Medulla oblongata (tissue), 1 donor: Measurements from ENCODE around the gene ZGRF1.
"Not testable (repeated sequence)": the region's sequence is repeated elsewhere in the genome, so short reads cannot be mapped to it uniquely, and the experiment has no call there.

Experiments
- DNase-seq: peaks from one replicate; pipeline ENCODE4 v3.0.0-alpha.2; 2015; ENCODE audit errors: extremely low spot score

Gene ZGRF1

DNA sequence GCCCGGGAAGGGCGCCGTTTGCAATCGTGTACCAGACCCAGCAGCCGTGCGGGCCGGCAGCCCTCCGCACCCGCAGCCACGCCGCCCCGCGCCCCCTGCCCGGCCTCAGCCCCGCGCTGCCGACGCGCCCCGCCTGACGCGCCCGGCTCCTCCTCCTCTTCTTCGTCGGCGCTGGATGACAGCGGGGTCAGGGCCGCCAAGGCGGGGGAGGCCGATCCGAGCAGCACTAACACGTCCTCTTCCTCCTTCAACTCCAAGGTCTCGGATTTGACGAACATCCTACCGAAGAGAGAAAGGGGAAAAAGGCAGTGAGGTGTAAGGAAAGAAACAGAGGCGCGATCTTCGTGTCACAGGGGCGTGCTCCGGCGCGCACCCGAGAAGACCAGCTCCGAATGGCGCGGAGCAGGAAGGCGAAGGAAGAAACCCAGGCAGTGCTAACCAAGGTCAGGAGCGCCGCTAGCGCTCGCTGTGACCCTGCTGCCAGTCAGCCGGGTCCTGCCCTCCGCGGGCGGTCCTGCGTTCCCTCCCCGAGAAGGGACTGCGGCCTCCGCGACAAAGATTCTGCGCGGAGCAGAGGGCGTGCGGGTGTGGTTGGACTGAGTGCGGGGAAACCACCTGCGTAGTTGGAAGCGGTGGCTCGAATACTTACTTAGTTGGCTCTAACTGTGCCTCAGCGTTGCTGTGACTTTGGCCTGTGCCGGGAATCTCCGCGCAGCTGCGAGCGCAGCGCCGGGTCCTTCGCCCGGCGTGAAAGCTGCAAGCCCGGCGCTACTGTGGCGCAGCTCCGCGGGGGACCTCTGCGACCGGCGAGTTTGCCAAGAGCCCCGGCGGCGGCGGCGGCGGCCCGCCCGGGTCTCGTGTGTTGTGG lies 121.3 kb downstream of the ZGRF1 start:
- no peak for DNase-seq

DNA sequence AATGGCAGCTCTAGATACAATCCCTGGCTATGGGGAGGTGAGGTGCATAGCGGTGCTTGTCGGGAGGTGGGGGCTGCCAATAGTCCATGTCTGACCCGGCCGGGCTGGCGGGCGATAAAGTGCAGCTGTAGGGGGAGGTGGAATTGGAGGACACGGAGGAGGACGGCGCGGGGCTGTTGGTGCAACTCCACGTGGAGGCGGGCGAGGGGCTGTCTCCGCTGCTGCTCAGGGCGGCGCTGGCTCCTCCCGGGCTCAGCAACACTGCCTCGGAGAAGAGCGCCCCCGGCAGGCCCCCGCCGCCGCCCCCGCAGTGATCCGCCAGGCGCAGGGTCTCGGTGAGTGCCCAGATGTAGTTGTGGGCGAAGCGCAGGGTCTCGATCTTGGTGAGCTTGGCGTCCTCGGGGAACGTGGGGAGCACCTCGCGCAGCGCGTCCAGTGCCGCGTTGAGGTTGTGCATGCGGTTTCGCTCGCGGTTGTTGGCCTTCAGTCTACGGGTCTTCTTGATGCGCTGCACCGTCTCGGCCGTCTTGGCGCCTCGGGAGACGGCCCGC lies 122.0 kb downstream of the ZGRF1 start:
- DNase-seq = no peak

DNA sequence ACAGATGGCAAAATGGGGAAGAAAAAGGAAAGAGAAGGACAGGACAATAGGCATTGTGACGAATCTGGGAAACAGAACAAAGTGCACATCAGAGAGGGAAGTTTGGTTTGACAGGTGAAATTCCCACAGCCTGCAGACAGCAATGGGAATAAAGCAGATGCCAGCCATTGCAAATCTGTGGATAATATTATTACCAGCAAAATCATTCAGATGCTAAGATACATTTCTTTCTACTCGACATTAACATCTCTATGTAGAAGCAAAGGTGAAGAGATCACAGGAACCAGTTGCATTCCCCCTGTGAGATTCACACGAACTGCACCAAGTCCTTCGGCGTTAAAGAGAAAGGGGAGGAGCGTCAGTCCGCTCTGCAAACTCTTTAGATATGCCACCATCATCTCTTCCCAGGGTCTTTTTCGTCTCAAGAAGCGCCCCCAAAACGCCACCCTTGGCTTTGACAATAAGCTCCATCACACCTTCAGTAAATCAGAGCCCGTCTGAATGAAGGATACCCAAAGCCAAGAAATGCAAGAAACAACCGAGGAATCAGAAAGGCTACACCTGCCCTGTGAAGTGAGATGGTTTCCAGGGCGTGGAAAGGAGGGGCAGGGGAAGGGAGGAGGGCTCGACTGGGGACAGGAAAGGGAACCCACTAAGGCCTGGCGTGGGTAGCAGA lies 122.6 kb downstream of the ZGRF1 start:
- no peak for DNase-seq

DNA sequence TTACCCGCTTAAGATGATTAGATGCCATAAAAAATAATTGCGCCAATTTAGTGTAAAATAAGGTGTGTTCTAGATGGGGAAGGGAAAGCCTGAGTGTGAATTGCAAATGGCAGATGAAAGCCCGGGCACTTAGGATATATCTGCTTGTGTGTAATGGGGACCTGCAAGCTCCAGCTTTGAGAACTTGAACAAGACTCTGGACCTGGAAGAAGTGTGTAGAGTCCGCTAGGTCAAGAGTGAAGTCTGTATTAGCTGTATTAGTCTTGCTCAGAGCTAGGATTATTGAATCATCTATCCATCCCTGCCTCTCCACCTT lies 124.9 kb downstream of the ZGRF1 start:
- DNase-seq = no peak

DNA sequence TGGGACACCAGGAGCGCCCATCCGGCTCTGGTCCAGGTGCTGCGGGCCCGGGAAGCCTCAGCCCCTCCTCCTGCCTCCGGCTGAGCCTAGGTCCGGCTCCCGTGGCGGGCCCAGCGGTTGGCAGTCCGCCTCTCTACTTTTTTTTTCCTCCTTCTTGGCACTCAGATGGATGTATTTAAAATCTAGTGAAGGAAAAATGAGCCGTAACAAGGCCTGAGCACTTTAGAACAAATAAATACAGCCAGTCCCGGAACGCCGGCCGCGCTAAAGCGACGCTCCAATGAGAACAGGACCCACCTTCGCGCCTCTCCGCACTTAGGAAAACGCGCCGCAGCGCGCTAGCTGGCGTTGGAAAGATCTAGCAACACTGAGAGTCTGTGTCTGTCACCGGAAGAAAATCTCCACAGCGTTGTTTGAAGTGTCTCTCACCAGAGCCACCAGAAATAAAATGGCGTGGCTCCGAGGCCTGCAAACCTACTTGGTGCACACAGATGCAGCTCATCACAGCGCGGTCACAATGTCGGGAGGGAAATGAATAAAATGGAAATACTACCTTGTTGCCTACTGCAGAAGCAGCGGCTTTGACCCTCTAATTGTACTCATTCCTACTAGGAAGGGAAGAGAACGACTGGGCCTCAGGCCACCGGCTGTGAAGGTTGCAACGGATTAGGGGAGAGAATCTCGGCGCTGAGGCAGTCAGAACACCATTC lies 125.5 kb downstream of the ZGRF1 start:
- DNase-seq = no peak

DNA sequence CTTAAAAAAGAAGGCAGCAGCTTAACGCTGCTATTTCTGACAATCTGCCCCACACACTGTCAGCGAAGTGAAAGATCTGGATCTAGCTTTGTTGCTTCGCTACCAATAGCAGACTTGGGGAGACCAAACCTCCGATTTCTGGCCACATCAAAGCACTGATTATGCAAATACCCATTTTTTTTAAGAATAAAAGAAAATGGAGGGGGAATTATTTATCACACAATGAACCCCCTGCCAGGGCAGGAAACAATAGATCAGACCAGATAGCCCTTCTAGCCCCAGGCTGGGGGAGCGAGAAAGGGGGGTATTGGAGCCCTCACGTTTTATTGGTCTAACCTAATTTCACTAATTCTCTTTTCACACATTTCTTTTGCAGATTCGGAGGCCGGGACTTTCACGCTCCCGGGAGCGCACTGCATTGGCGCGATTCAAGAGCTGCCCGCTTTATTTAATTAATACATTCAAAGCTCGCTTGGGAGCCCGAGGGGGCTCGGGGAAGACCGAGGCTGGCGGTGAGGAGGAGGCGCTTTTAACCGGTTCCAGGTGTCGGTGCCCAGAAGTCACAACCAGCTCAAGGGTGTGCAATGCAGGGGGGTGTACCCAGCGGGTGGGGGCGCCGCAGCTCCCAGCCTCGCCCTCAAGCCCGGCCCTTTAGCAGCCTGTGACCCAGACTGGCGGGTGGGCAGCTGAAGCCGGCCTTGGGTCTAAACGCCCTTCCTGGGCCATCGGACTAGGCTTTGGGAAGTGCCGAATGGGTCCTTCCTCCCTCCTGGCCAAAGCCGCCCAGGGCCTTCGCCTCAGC lies 126.2 kb downstream of the ZGRF1 start:
- DNase-seq = no peak

DNA sequence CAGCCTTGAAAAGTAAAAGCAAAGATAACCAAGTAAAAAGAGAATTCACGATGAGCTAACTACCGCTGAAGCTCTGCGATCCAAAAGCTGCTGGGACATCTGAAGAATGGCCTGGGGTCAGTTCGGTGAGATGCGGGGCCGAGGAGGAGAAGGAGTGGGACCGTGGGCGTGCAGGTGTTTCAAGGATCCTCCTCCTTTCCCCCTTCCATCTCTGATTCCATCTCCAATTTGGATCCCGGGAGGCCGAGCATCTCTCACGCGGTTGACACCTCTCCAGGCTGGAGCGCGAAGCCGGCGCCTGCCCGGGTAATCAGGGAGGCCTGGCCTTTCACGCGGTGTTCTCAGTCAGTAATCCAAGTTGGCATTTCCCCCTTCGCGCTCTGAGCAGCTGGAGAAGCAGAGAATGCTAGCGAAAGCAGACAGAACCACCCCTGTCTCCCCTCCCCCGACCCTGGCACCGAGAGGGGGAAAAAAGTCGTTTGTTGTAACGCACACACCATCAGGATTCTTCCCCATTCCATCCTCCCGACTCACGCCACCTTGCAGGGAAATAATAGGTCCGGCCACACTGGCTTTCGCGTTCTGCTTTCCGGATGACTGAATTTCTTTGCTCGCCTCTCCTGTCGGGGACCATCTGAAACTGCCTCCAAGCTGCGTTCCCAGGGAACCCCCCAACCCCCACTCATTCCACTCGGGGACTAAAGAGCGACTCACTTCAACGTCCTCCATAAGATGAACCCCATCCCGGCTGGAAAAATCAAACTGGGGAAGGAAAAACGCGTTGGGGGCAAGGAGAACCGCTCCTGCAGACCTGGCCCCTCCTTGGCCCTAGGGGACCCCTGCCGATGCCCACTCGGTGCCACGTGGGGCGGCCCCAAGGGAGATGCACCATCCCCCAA lies 127.2 kb downstream of the ZGRF1 start:
- no peak for DNase-seq

DNA sequence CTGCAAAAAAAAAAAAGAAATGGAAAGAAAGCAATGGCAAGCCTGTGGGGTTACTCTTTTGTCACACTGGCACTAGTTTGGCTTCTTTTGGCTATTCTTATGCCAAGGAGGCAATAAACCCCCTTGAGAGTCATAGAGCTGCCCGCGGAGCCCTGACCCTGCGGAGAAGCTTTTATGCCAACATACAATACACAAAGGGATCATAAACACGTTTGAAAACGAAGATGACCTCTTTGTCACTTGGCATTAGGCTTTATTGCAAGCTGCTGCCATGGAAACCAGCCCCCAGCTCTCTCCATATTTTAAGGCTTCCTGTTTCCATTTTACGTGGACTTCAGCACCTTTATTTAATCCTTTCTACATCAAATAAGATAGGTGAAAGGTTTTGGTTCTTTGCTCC lies 128.4 kb downstream of the ZGRF1 start:
- no peak for DNase-seq

DNA sequence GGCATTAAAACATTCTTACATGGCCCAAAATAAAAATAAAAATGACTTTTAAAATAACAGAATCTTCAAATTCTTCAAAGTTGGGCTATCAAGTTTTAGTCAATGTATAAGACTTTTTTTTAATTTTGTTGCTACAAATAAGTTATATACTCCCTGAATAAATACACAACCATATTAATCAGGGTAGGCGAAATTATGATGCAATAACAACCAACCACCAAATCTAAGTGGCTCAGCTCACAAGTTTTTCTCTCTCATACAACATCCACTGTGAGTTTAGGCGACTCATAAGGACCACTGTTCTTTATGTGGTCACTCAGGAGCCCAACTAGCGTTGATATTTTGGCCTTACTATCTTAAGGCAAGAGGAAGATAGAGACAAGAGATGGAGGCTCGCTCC lies 131.9 kb downstream of the ZGRF1 start:
- DNase-seq = no peak

DNA sequence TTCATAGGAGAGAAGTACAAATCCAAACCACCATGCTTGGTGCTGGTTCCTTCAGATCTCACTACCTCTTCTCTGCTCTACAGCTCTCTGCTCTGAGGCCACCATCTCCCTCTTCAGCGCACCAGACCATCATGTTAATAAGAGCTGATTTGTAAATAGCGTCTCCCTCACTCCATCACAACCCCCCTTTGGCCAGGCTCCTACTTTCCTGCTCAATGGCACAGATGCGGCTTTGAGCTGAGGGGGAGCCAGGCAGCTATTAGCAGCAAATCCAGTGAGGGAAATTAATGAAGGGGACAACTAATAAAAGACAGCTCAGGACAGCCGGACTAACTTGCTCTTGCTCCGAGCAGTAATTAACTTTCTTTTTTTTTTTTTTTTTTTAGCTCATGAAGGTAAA lies 133.8 kb downstream of the ZGRF1 start:
- DNase-seq = no peak

DNA sequence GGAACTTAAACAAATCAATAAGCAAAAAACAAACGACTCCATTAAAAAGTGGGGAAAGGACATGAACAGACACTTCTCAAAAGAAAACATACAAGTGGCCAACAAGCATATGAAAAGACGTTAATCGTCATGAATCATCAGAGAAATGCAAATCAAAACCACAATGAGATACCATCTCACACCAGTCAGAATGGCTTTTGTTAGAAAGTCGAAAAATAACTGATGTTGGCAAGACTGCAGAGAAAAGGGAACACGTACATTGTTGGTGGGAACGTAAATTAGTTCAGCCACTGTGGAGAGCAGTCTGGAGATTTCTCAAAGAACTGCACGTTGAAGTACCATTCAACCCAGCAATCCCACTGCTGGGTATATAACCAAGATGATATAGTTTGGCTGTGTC lies 144.4 kb downstream of the ZGRF1 start:
- DNase-seq = no peak

DNA sequence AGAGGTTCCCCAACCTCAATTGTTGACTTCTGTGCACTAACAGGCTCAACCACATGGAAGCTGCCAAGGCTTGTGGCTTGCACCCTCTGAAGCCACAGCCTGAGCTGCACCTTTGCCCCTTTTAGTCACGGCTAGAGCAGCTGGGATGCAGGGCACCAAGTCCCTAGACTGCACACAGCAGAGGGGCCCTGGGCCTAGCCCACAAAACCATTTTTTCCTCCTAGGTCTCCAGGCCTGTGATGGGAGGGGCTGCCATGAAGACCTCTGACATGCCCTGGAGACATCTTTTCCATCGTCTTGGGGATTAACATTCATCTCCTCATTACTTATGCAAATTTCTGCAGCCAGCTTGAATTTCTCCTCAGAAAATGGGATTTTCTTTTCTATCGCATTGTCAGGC lies 145.9 kb downstream of the ZGRF1 start:
- not testable (repeated sequence) for DNase-seq
